Mesothelial cell of epicardium (in vitro differentiated cells): ENCODE measurements around the gene CCR5AS.
"Not testable (repeated sequence)": the region's sequence is repeated elsewhere in the genome, so short reads cannot be mapped to it uniquely, and the experiment has no call there.

Source experiments
- DNase-seq, 2 experiments: peaks; one replicate each; pipeline ENCODE4 v3.0.0; 2021; ENCODE audit warnings: low spot score in 2 of 2; ENCODE audit not compliant: unreplicated experiment in 2 of 2
- H3K27ac Mint-ChIP-seq: 2 replicates; pipeline ENCODE4 v1.8.0; 2021; ENCODE audit warnings: mixed read lengths
- H3K27me3 Mint-ChIP-seq: 2 replicates; pipeline ENCODE4 v1.8.0; 2021; ENCODE audit warnings: low read depth, mixed read lengths
- H3K36me3 Mint-ChIP-seq: 2 replicates; pipeline ENCODE4 v1.8.0; 2021; ENCODE audit warnings: mixed read lengths
- H3K4me1 Mint-ChIP-seq: 2 replicates; pipeline ENCODE4 v1.8.0; 2021; ENCODE audit warnings: mixed read lengths
- H3K4me3 Mint-ChIP-seq: 2 replicates; pipeline ENCODE4 v1.8.0; 2021; ENCODE audit warnings: mild to moderate bottlenecking, moderate library complexity, mixed read lengths
- H3K9me3 Mint-ChIP-seq: 2 replicates; pipeline ENCODE4 v1.8.0; 2021; ENCODE audit warnings: mixed read lengths
- CTCF ChIP-seq: fragments of 200-600 bp; sonication (generic); IDR thresholded peaks from one replicate; pipeline ENCODE4 v1.5.0; 2021; ENCODE audit warnings: antibody characterized with exemption; ENCODE audit not compliant: unreplicated experiment

The CCR5AS gene

GRCh38 chr3:46338840-46339239, 68.0 kb downstream of the CCR5AS start:
- no peak overlapping the region for H3K4me3 Mint-ChIP-seq
- H3K27ac Mint-ChIP-seq, result no peak overlapping the region
- TF ChIP-seq CTCF, result no peak
- peaks cover 27% of the 10 kb centered on the region for H3K9me3 Mint-ChIP-seq
- DNase-seq, result no peak
- H3K36me3 Mint-ChIP-seq, result no peaks in the 10 kb centered on the region
- H3K4me1 Mint-ChIP-seq, result no peaks in the 10 kb centered on the region
- H3K27me3 Mint-ChIP-seq, result peaks cover 2% of the 10 kb centered on the region

GRCh38 chr3:46337911-46338310, 69.0 kb downstream of the CCR5AS start:
- no peaks in the 10 kb centered on the region for H3K36me3 Mint-ChIP-seq
- H3K27ac Mint-ChIP-seq, result no peak overlapping the region
- no peak overlapping the region for H3K4me3 Mint-ChIP-seq
- H3K27me3 Mint-ChIP-seq, result peaks cover 2% of the 10 kb centered on the region
- H3K4me1 Mint-ChIP-seq, result no peaks in the 10 kb centered on the region
- DNase-seq, result no peak
- H3K9me3 Mint-ChIP-seq, result peaks cover 31% of the 10 kb centered on the region
- no peak for TF ChIP-seq CTCF

DNA sequence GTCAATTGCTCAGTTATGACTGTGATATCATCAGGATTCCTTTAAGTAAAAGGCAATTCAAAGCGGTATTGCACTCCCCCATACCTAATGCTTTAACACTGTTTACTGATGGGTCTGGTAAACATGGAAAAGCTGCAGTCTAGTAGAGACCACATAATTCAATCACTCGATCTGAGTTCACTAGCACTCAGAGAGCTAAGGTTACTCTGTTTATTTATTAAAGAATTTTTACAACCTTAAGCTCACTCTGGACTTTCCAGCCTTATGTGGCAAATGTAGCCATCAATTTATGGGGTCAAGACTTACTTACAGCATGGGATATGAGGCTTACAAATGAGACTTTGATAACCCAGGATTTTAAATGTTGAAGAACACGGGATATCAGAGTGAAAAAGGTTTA, 71.3 kb downstream of the CCR5AS start:
- no peak for TF ChIP-seq CTCF
- H3K9me3 Mint-ChIP-seq, result peaks cover 31% of the 10 kb centered on the region
- DNase-seq, result no peak
- no peak overlapping the region for H3K27ac Mint-ChIP-seq
- peaks cover 19% of the 10 kb centered on the region for H3K27me3 Mint-ChIP-seq
- H3K4me1 Mint-ChIP-seq, result no peaks in the 10 kb centered on the region
- no peaks in the 10 kb centered on the region for H3K36me3 Mint-ChIP-seq
- no peak overlapping the region for H3K4me3 Mint-ChIP-seq

- no peak for TF ChIP-seq CTCF
- Mint-ChIP-seq H3K4me3 (no peak overlapping the region), H3K27ac (no peak overlapping the region), H3K36me3 (no peaks in the 10 kb centered on the region), H3K4me1 (no peaks in the 10 kb centered on the region), H3K9me3 (peaks cover 26% of the 10 kb centered on the region), H3K27me3 (peaks cover 19% of the 10 kb centered on the region)
- DNase-seq, result no peak
Observed at GRCh38 chr3:46334741-46335478, 72.0 kb downstream of the CCR5AS start.

GRCh38 chr3:46330676-46331075, 76.2 kb downstream of the CCR5AS start:
- not testable (repeated sequence) for H3K9me3 Mint-ChIP-seq, H3K27ac Mint-ChIP-seq, H3K4me1 Mint-ChIP-seq, H3K4me3 Mint-ChIP-seq, DNase-seq, H3K36me3 Mint-ChIP-seq
- peaks cover 19% of the 10 kb centered on the region for H3K27me3 Mint-ChIP-seq

GRCh38 chr3:46325645-46326300, 81.1 kb downstream of the CCR5AS start:
- H3K27ac Mint-ChIP-seq, result no peak overlapping the region
- no peak overlapping the region for H3K4me3 Mint-ChIP-seq
- no peaks in the 10 kb centered on the region for H3K36me3 Mint-ChIP-seq
- no peaks in the 10 kb centered on the region for H3K9me3 Mint-ChIP-seq
- TF ChIP-seq CTCF, result no peak
- no peaks in the 10 kb centered on the region for H3K4me1 Mint-ChIP-seq
- no peak for DNase-seq
- peaks cover 33% of the 10 kb centered on the region for H3K27me3 Mint-ChIP-seq
